Lower leg skin (tissue), 3 donors: ENCODE data around the gene FBXW2.

Source experiments
- CTCF ChIP-seq, 3 donors: fragments of 450-650 bp; IDR thresholded peaks; one replicate each; pipeline ENCODE4 v1.5.1; 2016; ENCODE audit warnings: antibody characterized with exemption in 3 of 3, mild to moderate bottlenecking in 3 of 3, moderate library complexity in 2 of 3
- POLR2A ChIP-seq, 2 donors: fragments of 450-650 bp; IDR thresholded peaks; one replicate each; pipeline ENCODE4 v1.6.1; 2016 to 2017; ENCODE audit warnings: antibody characterized with exemption in 2 of 2, mild to moderate bottlenecking in 1 of 2, moderate library complexity in 1 of 2

GRCh38 chr9:120787933-120788332 is 5.3 kb downstream of the FBXW2 start:
- TF ChIP-seq POLR2A (IDR thresholded peaks at IDR 0.05) (no peak), CTCF (IDR thresholded peaks at IDR 0.05) (no peak)
